ENCODE results near the gene RAB6B. TPM values are rescaled to one million over a fixed set of nuclear protein-coding genes. Genes with fewer than 3 reads are reported as not detected.

The RAB6B gene
- total RNA-seq, 2 donors from 2014 or later = 0.21 to 0.81 TPM

GRCh38 chr3:133820889-133821675 lies 74.6 kb downstream of the RAB6B start:
- Mint-ChIP-seq H3K36me3 (peaks cover 11% of the 10 kb centered on the region), H3K27me3 (no peaks in the 10 kb centered on the region), H3K4me3 (no peak overlapping the region), H3K9me3 (no peaks in the 10 kb centered on the region), H3K4me1 (ENCODE audit: low read depth in 2 of 2) (peaks cover 0 to 3% of the 10 kb centered on the region in 2 donors), H3K27ac (no peak overlapping the region)
- DNase-seq (ENCODE audit: low spot score) (no peak), ATAC-seq (no peak)

- Mint-ChIP-seq H3K27ac (no peak overlapping the region), H3K4me1 (ENCODE audit: low read depth in 2 of 2) (peaks cover 2 to 3% of the 10 kb centered on the region in 2 donors), H3K27me3 (no peaks in the 10 kb centered on the region), H3K36me3 (peaks cover 16% of the 10 kb centered on the region), H3K9me3 (no peaks in the 10 kb centered on the region), H3K4me3 (no peak overlapping the region)
- no peak for ATAC-seq
- DNase-seq (ENCODE audit: low spot score) = no peak
Measured at GRCh38 chr3:133820129-133820528, 75.6 kb downstream of the RAB6B start.

- Mint-ChIP-seq H3K27ac (no peak overlapping the region), H3K9me3 (no peaks in the 10 kb centered on the region), H3K4me3 (no peak overlapping the region), H3K36me3 (peaks cover 30% of the 10 kb centered on the region), H3K4me1 (ENCODE audit: low read depth in 2 of 2) (peaks cover 3 to 11% of the 10 kb centered on the region in 2 donors), H3K27me3 (no peaks in the 10 kb centered on the region)
- ATAC-seq (no peak), DNase-seq (ENCODE audit: low spot score) (no peak)
Measured at GRCh38 chr3:133815386-133815785, 80.3 kb downstream of the RAB6B start.

- peaks cover 34% of the 10 kb centered on the region for H3K36me3 Mint-ChIP-seq
- ATAC-seq (no peak), DNase-seq (ENCODE audit: low spot score) (no peak)
- H3K4me3 Mint-ChIP-seq = no peak overlapping the region
- peaks cover 3 to 16% of the 10 kb centered on the region in 2 donors for H3K4me1 Mint-ChIP-seq (ENCODE audit: low read depth in 2 of 2)
- no peaks in the 10 kb centered on the region for H3K27me3 Mint-ChIP-seq
- no peak overlapping the region for H3K27ac Mint-ChIP-seq
- H3K9me3 Mint-ChIP-seq = no peaks in the 10 kb centered on the region
Measured at GRCh38 chr3:133812872-133813271, 82.8 kb downstream of the RAB6B start.

- peak; percentile 99 for ATAC-seq
- DNase-seq (ENCODE audit: low spot score) = peak; percentile 97
- Mint-ChIP-seq H3K27me3 (peaks cover 9 to 19% of the 10 kb centered on the region in 2 donors), H3K4me1 (ENCODE audit: low read depth in 2 of 2) (peaks cover 10 to 25% of the 10 kb centered on the region in 2 donors), H3K36me3 (peaks cover 13% of the 10 kb centered on the region), H3K27ac (peak within 1 kb of the TSS; percentile 82 to 87), H3K4me3 (peak within 1 kb of the TSS; percentile 92), H3K9me3 (no peaks in the 10 kb centered on the region)
Measured at GRCh38 chr3:133805702-133806475, 89.8 kb downstream of the RAB6B start, which contains the start of gene SRPRB. SRPRB (plus strand) TSS chr3:133805815; CDS start chr3:133805849, 34 bp downstream.

- no peak for DNase-seq (ENCODE audit: low spot score)
- peak overlapping the region; percentile 92 for H3K4me3 Mint-ChIP-seq
- peak overlapping the region; percentile 82 to 87 for H3K27ac Mint-ChIP-seq
- no peak for ATAC-seq
- H3K27me3 Mint-ChIP-seq = peaks cover 9 to 19% of the 10 kb centered on the region in 2 donors
- peaks cover 13% of the 10 kb centered on the region for H3K36me3 Mint-ChIP-seq
- no peaks in the 10 kb centered on the region for H3K9me3 Mint-ChIP-seq
- peaks cover 10 to 25% of the 10 kb centered on the region in 2 donors for H3K4me1 Mint-ChIP-seq (ENCODE audit: low read depth in 2 of 2)
Measured at GRCh38 chr3:133805384-133805701, 90.3 kb downstream of the RAB6B start.

GRCh38 chr3:133804896-133805295 lies 90.8 kb downstream of the RAB6B start:
- peaks cover 10% of the 10 kb centered on the region for H3K36me3 Mint-ChIP-seq
- peak overlapping the region; percentile 82 to 87 for H3K27ac Mint-ChIP-seq
- H3K9me3 Mint-ChIP-seq = no peaks in the 10 kb centered on the region
- DNase-seq (ENCODE audit: low spot score) = no peak
- H3K4me3 Mint-ChIP-seq = peak overlapping the region; percentile 92
- ATAC-seq = no peak
- H3K4me1 Mint-ChIP-seq (ENCODE audit: low read depth in 2 of 2) = peaks cover 10 to 25% of the 10 kb centered on the region in 2 donors
- H3K27me3 Mint-ChIP-seq = peaks cover 11 to 19% of the 10 kb centered on the region in 2 donors

- no peak for ATAC-seq
- H3K4me3 Mint-ChIP-seq = no peak overlapping the region
- no peaks in the 10 kb centered on the region for H3K9me3 Mint-ChIP-seq
- DNase-seq (ENCODE audit: low spot score) = no peak
- peaks cover 10 to 25% of the 10 kb centered on the region in 2 donors for H3K4me1 Mint-ChIP-seq (ENCODE audit: low read depth in 2 of 2)
- H3K36me3 Mint-ChIP-seq = peaks cover 9% of the 10 kb centered on the region
- no peak overlapping the region for H3K27ac Mint-ChIP-seq
- peaks cover 16 to 19% of the 10 kb centered on the region in 2 donors for H3K27me3 Mint-ChIP-seq
Measured at GRCh38 chr3:133803469-133803868, 92.2 kb downstream of the RAB6B start.

GRCh38 chr3:133799794-133800585 lies 95.7 kb downstream of the RAB6B start:
- H3K4me1 Mint-ChIP-seq (ENCODE audit: low read depth in 2 of 2) = peaks cover 0 to under 1% of the 10 kb centered on the region in 2 donors
- ATAC-seq (peak; percentile 40 to 44), DNase-seq (ENCODE audit: low spot score) (no peak)
- peaks cover 33 to 38% of the 10 kb centered on the region in 2 donors for H3K27me3 Mint-ChIP-seq
- no peak overlapping the region for H3K27ac Mint-ChIP-seq
- no peak overlapping the region for H3K4me3 Mint-ChIP-seq
- H3K9me3 Mint-ChIP-seq = no peaks in the 10 kb centered on the region
- no peaks in the 10 kb centered on the region for H3K36me3 Mint-ChIP-seq

- peaks cover 4% of the 10 kb centered on the region for H3K36me3 Mint-ChIP-seq
- no peak for ATAC-seq
- no peaks in the 10 kb centered on the region for H3K4me1 Mint-ChIP-seq (ENCODE audit: low read depth in 2 of 2)
- H3K9me3 Mint-ChIP-seq = peaks cover 4% of the 10 kb centered on the region
- peaks cover 31% of the 10 kb centered on the region in 2 donors for H3K27me3 Mint-ChIP-seq
- H3K27ac Mint-ChIP-seq = no peak overlapping the region
- DNase-seq (ENCODE audit: low spot score) = no peak
- no peak overlapping the region for H3K4me3 Mint-ChIP-seq
Measured at GRCh38 chr3:133797396-133798105, 98.1 kb downstream of the RAB6B start.

- DNase-seq (ENCODE audit: low spot score) (no peak), ATAC-seq (no peak)
- Mint-ChIP-seq H3K27ac (no peak overlapping the region), H3K27me3 (peaks cover 23 to 29% of the 10 kb centered on the region in 2 donors), H3K4me1 (ENCODE audit: low read depth in 2 of 2) (no peaks in the 10 kb centered on the region), H3K9me3 (peaks cover 5% of the 10 kb centered on the region), H3K36me3 (peaks cover 4% of the 10 kb centered on the region), H3K4me3 (no peak overlapping the region)
Measured at GRCh38 chr3:133792171-133792763, 103.4 kb downstream of the RAB6B start.

GRCh38 chr3:133788024-133788423 lies 107.7 kb downstream of the RAB6B start:
- Mint-ChIP-seq H3K9me3 (peaks cover 5% of the 10 kb centered on the region), H3K4me3 (no peak overlapping the region), H3K36me3 (peaks cover 3% of the 10 kb centered on the region), H3K27me3 (peaks cover 25 to 32% of the 10 kb centered on the region in 2 donors), H3K27ac (no peak overlapping the region), H3K4me1 (ENCODE audit: low read depth in 2 of 2) (no peaks in the 10 kb centered on the region)
- ATAC-seq (no peak), DNase-seq (ENCODE audit: low spot score) (no peak)

- Mint-ChIP-seq H3K4me1 (ENCODE audit: low read depth in 2 of 2) (no peaks in the 10 kb centered on the region), H3K9me3 (no peaks in the 10 kb centered on the region), H3K4me3 (no peak overlapping the region), H3K27ac (no peak overlapping the region), H3K36me3 (no peaks in the 10 kb centered on the region), H3K27me3 (peaks cover 37 to 45% of the 10 kb centered on the region in 2 donors)
- no peak for DNase-seq (ENCODE audit: low spot score)
- no peak for ATAC-seq
Measured at GRCh38 chr3:133783762-133784161, 111.9 kb downstream of the RAB6B start.
